CD14-positive monocyte (primary cell): ENCODE measurements around the gene RSPO4. TPM values are rescaled to one million over a fixed set of nuclear protein-coding genes. Genes with fewer than 3 reads are reported as not detected.
"Not testable (repeated sequence)": the region's sequence is repeated elsewhere in the genome, so short reads cannot be mapped to it uniquely, and the experiment has no call there.

Experiments used
- DNase-seq, 3 donors: peaks; one replicate each; pipeline ENCODE4 v3.0.0-alpha.2; 2011 to 2022
- H2AFZ ChIP-seq: 2 replicates; pipeline ENCODE4 v1.6.0; 2012; ENCODE audit warnings: mild to moderate bottlenecking, low read depth, low read length, inconsistent platforms; ENCODE audit not compliant: insufficient read depth, poor library complexity, severe bottlenecking
- H3K27ac ChIP-seq, 2 donors: 1 replicate in 1 of 2; 2 replicates in 1 of 2; pipeline ENCODE4 v1.5.1; 2012 to 2013; ENCODE audit warnings: low read length in 2 of 2, control low read depth in 1 of 2, inconsistent platforms in 1 of 2, low read depth in 1 of 2, mild to moderate bottlenecking in 1 of 2
- H3K27me3 ChIP-seq, 2 donors: one replicate each; pipeline versions ENCODE4 v1.6.0 to v1.6.1; 2011 to 2013; ENCODE audit warnings: low read length in 2 of 2; ENCODE audit not compliant: control insufficient read depth in 2 of 2, insufficient read depth in 2 of 2
- H3K36me3 ChIP-seq, 2 donors: replicated peaks in 1 of 2; 1 replicate in 1 of 2; 2 replicates in 1 of 2; pipeline versions ENCODE4 v1.5.1 to v1.6.1; 2012 to 2013; ENCODE audit warnings: low read length in 2 of 2, control low read depth in 1 of 2, inconsistent platforms in 1 of 2, mild to moderate bottlenecking in 1 of 2; ENCODE audit not compliant: insufficient read depth in 2 of 2, control insufficient read depth in 1 of 2
- H3K4me1 ChIP-seq, 2 donors: 1 replicate in 1 of 2; 2 replicates in 1 of 2; pipeline versions ENCODE4 v1.5.1 to v1.6.1; 2012 to 2013; ENCODE audit warnings: low read length in 2 of 2, control low read depth in 1 of 2, inconsistent platforms in 1 of 2, mild to moderate bottlenecking in 1 of 2, moderate library complexity in 1 of 2; ENCODE audit not compliant: insufficient read depth in 2 of 2, control insufficient read depth in 1 of 2
- H3K4me2 ChIP-seq: replicated peaks from 2 replicates; pipeline ENCODE3; 2012; ENCODE audit warnings: low read length, moderate library complexity, mild to moderate bottlenecking; ENCODE audit not compliant: poor library complexity, severe bottlenecking; ENCODE audit errors: extremely low read depth
- H3K4me3 ChIP-seq, 3 experiments: fragments of 200-600 bp in 1 of 3; sonication (generic) in 1 of 3; replicated peaks in 1 of 3; 1 replicate in 2 of 3; 2 replicates in 1 of 3; pipeline ENCODE4 v1.5.1; 2011 to 2013; ENCODE audit warnings: low read length in 3 of 3, mild to moderate bottlenecking in 3 of 3, control low read depth in 2 of 3, low read depth in 2 of 3, inconsistent platforms in 1 of 3, moderate library complexity in 1 of 3
- H3K79me2 ChIP-seq: 2 replicates; pipeline ENCODE4 v1.6.0; 2012; ENCODE audit warnings: mild to moderate bottlenecking, control low read depth, inconsistent platforms, low read length, moderate library complexity; ENCODE audit not compliant: insufficient read depth
- H3K9ac ChIP-seq: 2 replicates; pipeline ENCODE4 v1.6.0; 2017; ENCODE audit warnings: low read length, mild to moderate bottlenecking; ENCODE audit not compliant: insufficient read depth, poor library complexity, severe bottlenecking
- H3K9me3 ChIP-seq, 2 donors: replicated peaks in 1 of 2; 1 replicate in 1 of 2; 2 replicates in 1 of 2; pipeline versions ENCODE4 v1.5.1 to v1.6.1; 2012 to 2013; ENCODE audit warnings: low read length in 2 of 2, control low read depth in 1 of 2; ENCODE audit not compliant: control insufficient read depth in 1 of 2, insufficient read depth in 1 of 2
- H4K20me1 ChIP-seq: 2 replicates; pipeline ENCODE4 v1.6.0; 2012; ENCODE audit warnings: mild to moderate bottlenecking, low read length, control low read depth, moderate library complexity; ENCODE audit not compliant: insufficient read depth
- H3K27ac Mint-ChIP-seq, 7 donors: one replicate each; pipeline ENCODE4 v1.8.0; 2020; ENCODE audit warnings: mild to moderate bottlenecking in 7 of 7, mixed read lengths in 7 of 7, moderate library complexity in 6 of 7, inconsistent platforms in 2 of 7
- H3K27me3 Mint-ChIP-seq, 3 donors: one replicate each; pipeline ENCODE4 v1.8.0; 2021 to 2022; ENCODE audit warnings: low read depth in 3 of 3, mild to moderate bottlenecking in 3 of 3, mixed read lengths in 3 of 3, moderate library complexity in 3 of 3, inconsistent platforms in 1 of 3
- H3K36me3 Mint-ChIP-seq, 2 donors: one replicate each; pipeline ENCODE4 v1.8.0; 2020; ENCODE audit warnings: mixed read lengths in 2 of 2, inconsistent platforms in 1 of 2, mild to moderate bottlenecking in 1 of 2
- H3K4me1 Mint-ChIP-seq: one replicate; pipeline ENCODE4 v1.8.0; 2020; ENCODE audit warnings: mild to moderate bottlenecking, mixed read lengths
- H3K4me3 Mint-ChIP-seq, 2 donors: one replicate each; pipeline ENCODE4 v1.8.0; 2020; ENCODE audit warnings: mild to moderate bottlenecking in 2 of 2, mixed read lengths in 2 of 2, moderate library complexity in 1 of 2
- H3K9me3 Mint-ChIP-seq, 7 donors: one replicate each; pipeline ENCODE4 v1.8.0; 2020 to 2022; ENCODE audit warnings: mixed read lengths in 7 of 7, mild to moderate bottlenecking in 6 of 7, moderate library complexity in 6 of 7, inconsistent platforms in 2 of 7
- CTCF ChIP-seq: fragments of 200-600 bp; IDR thresholded peaks from one replicate; pipeline ENCODE4 v1.8.0; 2022; ENCODE audit warnings: antibody characterized with exemption, mild to moderate bottlenecking
- WGBS: methylation state at CpG from one replicate; pipeline ENCODE4 v1.1.5; 2013; ENCODE audit warnings: missing lambda C conversion rate; ENCODE audit not compliant: insufficient coverage; 5-methylcytosine and 5-hydroxymethylcytosine counted together
- intact Hi-C, 2 donors: fragments of 100-400 bp; cut with micrococcal nuclease; formaldehyde crosslinking; loops; one replicate each; pipeline versions ENCODE4 v1.15.0 to v1.15.1; 2023
- polyA plus RNA-seq, 3 donors: library from polyadenylated mRNA; depleted of rRNA in 1 of 3; unstranded in 2 of 3; stranded (reverse) in 1 of 3; fragments of 300-500 nt in 2 of 3; fragments of >200 nt in 1 of 3; fragmentation: Illumina TruSeq in 2 of 3; gene quantifications; 1 replicate in 2 of 3; 2 replicates in 1 of 3; pipeline ENCODE4 v1.2.3, GENCODE V29; 2012 to 2021

Gene RSPO4
- polyA plus RNA-seq, 3 donors: not detected

- Histone ChIP-seq H4K20me1 (no peaks in the 10 kb centered on the region), H2AFZ (no peak overlapping the region), H3K27ac (no peak overlapping the region), H3K79me2 (no peaks in the 10 kb centered on the region), H3K4me3 (no peak overlapping the region), H3K9ac (no peak overlapping the region), H3K4me2 (no peak overlapping the region), H3K4me1 (no peaks in the 10 kb centered on the region), H3K27me3 (no peaks in the 10 kb centered on the region), H3K9me3 (peaks cover 0 to 2% of the 10 kb centered on the region in 2 donors), H3K36me3 (no peaks in the 10 kb centered on the region)
- intact Hi-C loops: no loop called here
- H3K27ac Mint-ChIP-seq: no peak overlapping the region
- no CpG with 5 or more reads among the region's 4 CpGs for WGBS
- no peak for TF ChIP-seq CTCF
- peaks cover 0 to 3% (median 2%) of the 10 kb centered on the region in 7 donors for H3K9me3 Mint-ChIP-seq
- DNase-seq: no peak
- H3K27me3 Mint-ChIP-seq: peaks cover 7 to 30% (median 11%) of the 10 kb centered on the region in 3 donors
- no peak overlapping the region for H3K4me3 Mint-ChIP-seq
- no peaks in the 10 kb centered on the region for H3K36me3 Mint-ChIP-seq
- no peaks in the 10 kb centered on the region for H3K4me1 Mint-ChIP-seq
These were observed 15.3 kb downstream of the RSPO4 start for GRCh38 chr20:986733-987355.

GRCh38 chr20:984994-985393 is 17.1 kb downstream of the RSPO4 start:
- H3K36me3 ChIP-seq, H2AFZ ChIP-seq, H3K4me1 Mint-ChIP-seq, H3K27ac ChIP-seq, H3K79me2 ChIP-seq, H3K4me2 ChIP-seq, DNase-seq, intact Hi-C loops, H3K4me3 Mint-ChIP-seq, H3K9me3 Mint-ChIP-seq, H3K27ac Mint-ChIP-seq, H3K36me3 Mint-ChIP-seq, H3K9ac ChIP-seq, H4K20me1 ChIP-seq, H3K27me3 ChIP-seq, H3K4me3 ChIP-seq, H3K4me1 ChIP-seq, H3K9me3 ChIP-seq: not testable (repeated sequence)
- peaks cover 3 to 21% (median 9%) of the 10 kb centered on the region in 3 donors for H3K27me3 Mint-ChIP-seq
- no CpG with 5 or more reads among the region's 1 CpG for WGBS
